Testis (tissue), 2 donors: ENCODE data around the gene RAPH1.
"Not testable (repeated sequence)": the region's sequence is repeated elsewhere in the genome, so short reads cannot be mapped to it uniquely, and the experiment has no call there.

Experiments used
- POLR2A ChIP-seq: fragments of 450-650 bp; IDR thresholded peaks from one replicate; pipeline ENCODE4 v1.6.1; 2017; ENCODE audit warnings: antibody characterized with exemption, mild to moderate bottlenecking, moderate library complexity
- TF ChIP-seq, protein P1 (sequence below), 3 experiments: fragments of 450-650 bp in 2 of 3; fragments of 200-600 bp in 1 of 3; sonication (generic) in 1 of 3; IDR thresholded peaks; one replicate each; pipeline ENCODE4 v1.5.1; 2016 to 2019; ENCODE audit warnings: antibody characterized with exemption in 3 of 3, mild to moderate bottlenecking in 2 of 3, moderate library complexity in 1 of 3

DNA sequence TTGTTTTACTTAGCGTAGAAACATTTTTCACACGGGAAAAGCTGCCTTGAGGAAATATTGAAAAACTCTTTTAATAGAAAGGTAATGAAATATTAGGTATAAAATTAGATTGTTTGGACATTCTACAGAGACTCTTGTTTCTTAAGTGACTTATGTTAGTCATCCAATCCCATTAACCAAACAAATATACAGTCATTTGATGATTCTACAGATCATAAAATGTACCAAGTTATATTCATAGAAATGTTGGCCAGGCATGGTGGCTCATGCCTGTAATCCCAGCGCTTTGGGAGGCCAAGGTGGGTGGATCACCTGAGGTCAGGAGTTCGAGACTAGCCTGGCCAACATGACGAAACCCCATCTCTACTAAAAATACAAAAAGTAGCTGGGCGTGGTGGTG lies 146.9 kb downstream of the RAPH1 start:
- TF ChIP-seq, protein P1, sequence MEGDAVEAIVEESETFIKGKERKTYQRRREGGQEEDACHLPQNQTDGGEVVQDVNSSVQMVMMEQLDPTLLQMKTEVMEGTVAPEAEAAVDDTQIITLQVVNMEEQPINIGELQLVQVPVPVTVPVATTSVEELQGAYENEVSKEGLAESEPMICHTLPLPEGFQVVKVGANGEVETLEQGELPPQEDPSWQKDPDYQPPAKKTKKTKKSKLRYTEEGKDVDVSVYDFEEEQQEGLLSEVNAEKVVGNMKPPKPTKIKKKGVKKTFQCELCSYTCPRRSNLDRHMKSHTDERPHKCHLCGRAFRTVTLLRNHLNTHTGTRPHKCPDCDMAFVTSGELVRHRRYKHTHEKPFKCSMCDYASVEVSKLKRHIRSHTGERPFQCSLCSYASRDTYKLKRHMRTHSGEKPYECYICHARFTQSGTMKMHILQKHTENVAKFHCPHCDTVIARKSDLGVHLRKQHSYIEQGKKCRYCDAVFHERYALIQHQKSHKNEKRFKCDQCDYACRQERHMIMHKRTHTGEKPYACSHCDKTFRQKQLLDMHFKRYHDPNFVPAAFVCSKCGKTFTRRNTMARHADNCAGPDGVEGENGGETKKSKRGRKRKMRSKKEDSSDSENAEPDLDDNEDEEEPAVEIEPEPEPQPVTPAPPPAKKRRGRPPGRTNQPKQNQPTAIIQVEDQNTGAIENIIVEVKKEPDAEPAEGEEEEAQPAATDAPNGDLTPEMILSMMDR (IDR thresholded peaks at IDR 0.05): not testable (repeated sequence)
- not testable (repeated sequence) for TF ChIP-seq POLR2A
